Tibial artery (tissue), 4 donors: ENCODE measurements around the gene INTS7.
A peak's percentile ranks its signal among the peaks of the same experiment; 100 is the strongest.
"Not testable (repeated sequence)": the region's sequence is repeated elsewhere in the genome, so short reads cannot be mapped to it uniquely, and the experiment has no call there.

Experiments used
- DNase-seq, 2 donors: peaks; one replicate each; pipeline ENCODE4 v3.0.0-alpha.2; 2019
- H3K27ac ChIP-seq, 2 donors: fragments of 200-600 bp; sonication (generic) in 1 of 2; 1 replicate in 1 of 2; 2 replicates in 1 of 2; pipeline ENCODE4 v1.5.1; 2018 to 2019; ENCODE audit warnings: mild to moderate bottlenecking in 1 of 2
- H3K27me3 ChIP-seq, 2 donors: fragments of 200-600 bp; sonication (generic) in 1 of 2; one replicate each; pipeline versions ENCODE4 v1.5.1 to v1.6.0; 2016 to 2019
- H3K36me3 ChIP-seq, 3 donors: fragments of 200-600 bp; sonication (generic) in 2 of 3; one replicate each; pipeline ENCODE4 v1.5.1; 2016 to 2019; ENCODE audit warnings: mild to moderate bottlenecking in 2 of 3
- H3K4me1 ChIP-seq, 4 donors: fragments of 200-600 bp; sonication (generic) in 2 of 4; 1 replicate in 3 of 4; 2 replicates in 1 of 4; pipeline ENCODE4 v1.5.1; 2016 to 2019
- H3K4me3 ChIP-seq, 2 donors: fragments of 200-600 bp; sonication (generic) in 1 of 2; 1 replicate in 1 of 2; 2 replicates in 1 of 2; pipeline ENCODE4 v1.5.1; 2018 to 2019; ENCODE audit warnings: mild to moderate bottlenecking in 2 of 2
- H3K9me3 ChIP-seq, 3 donors: fragments of 200-600 bp; sonication (generic) in 1 of 3; one replicate each; pipeline ENCODE4 v1.5.1; 2016 to 2019
- CTCF ChIP-seq, 2 experiments: fragments of 200-600 bp in 1 of 2; fragments of 450-650 bp in 1 of 2; IDR thresholded peaks; one replicate each; pipeline ENCODE4 v1.5.1; 2017 to 2019; ENCODE audit warnings: antibody characterized with exemption in 2 of 2, mild to moderate bottlenecking in 1 of 2, moderate library complexity in 1 of 2
- intact Hi-C: fragments of 100-400 bp; cut with DNase I; formaldehyde crosslinking; loops from one replicate; pipeline ENCODE4 v1.15.0; 2023; ENCODE audit warnings: low total_unique reads

Gene INTS7

GRCh38 chr1:212024469-212025149 lies 10.7 kb downstream of the INTS7 start:
- intact Hi-C loops: no loop called here
- no peak for DNase-seq
- H3K27ac ChIP-seq: no peak overlapping the region
- no peaks in the 10 kb centered on the region for H3K27me3 ChIP-seq
- H3K36me3 ChIP-seq: no peaks in the 10 kb centered on the region
- H3K9me3 ChIP-seq: no peaks in the 10 kb centered on the region
- TF ChIP-seq CTCF (IDR thresholded peaks at IDR 0.05): no peak
- no peaks in the 10 kb centered on the region for H3K4me1 ChIP-seq
- H3K4me3 ChIP-seq: no peak overlapping the region

GRCh38 chr1:212022908-212023307 lies 12.4 kb downstream of the INTS7 start:
- H3K27ac ChIP-seq, H3K4me1 ChIP-seq, H3K4me3 ChIP-seq, H3K36me3 ChIP-seq, H3K27me3 ChIP-seq, intact Hi-C loops, DNase-seq, H3K9me3 ChIP-seq: not testable (repeated sequence)

GRCh38 chr1:212021563-212021962 lies 13.8 kb downstream of the INTS7 start:
- Histone ChIP-seq H3K27me3 (no peaks in the 10 kb centered on the region), H3K27ac (no peak overlapping the region), H3K36me3 (peaks cover 0 to 2% (median 0%) of the 10 kb centered on the region in 3 donors), H3K9me3 (no peaks in the 10 kb centered on the region), H3K4me3 (no peak overlapping the region), H3K4me1 (no peaks in the 10 kb centered on the region)
- intact Hi-C loops: no loop called here
- DNase-seq: no peak
- TF ChIP-seq CTCF (IDR thresholded peaks at IDR 0.05): no peak

GRCh38 chr1:212020975-212021374 lies 14.4 kb downstream of the INTS7 start:
- H3K4me3 ChIP-seq: no peak overlapping the region
- H3K4me1 ChIP-seq: no peaks in the 10 kb centered on the region
- intact Hi-C loops: no loop called here
- TF ChIP-seq CTCF (IDR thresholded peaks at IDR 0.05): no peak
- DNase-seq: no peak
- no peak overlapping the region for H3K27ac ChIP-seq
- H3K36me3 ChIP-seq: peaks cover 0 to 8% (median 0%) of the 10 kb centered on the region in 3 donors
- H3K9me3 ChIP-seq: no peaks in the 10 kb centered on the region
- no peaks in the 10 kb centered on the region for H3K27me3 ChIP-seq

- no peak for TF ChIP-seq CTCF (IDR thresholded peaks at IDR 0.05)
- no peak overlapping the region for H3K27ac ChIP-seq
- no peak for DNase-seq
- no peaks in the 10 kb centered on the region for H3K27me3 ChIP-seq
- H3K4me1 ChIP-seq: no peaks in the 10 kb centered on the region
- intact Hi-C loops: no loop called here
- H3K4me3 ChIP-seq: no peak overlapping the region
- peaks cover 0 to 17% (median 8%) of the 10 kb centered on the region in 3 donors for H3K36me3 ChIP-seq
- no peaks in the 10 kb centered on the region for H3K9me3 ChIP-seq
These were observed 21.7 kb downstream of the INTS7 start for GRCh38 chr1:212013672-212014071.

- peak; percentile 89 to 92 for TF ChIP-seq CTCF (IDR thresholded peaks at IDR 0.05)
- peaks cover 0 to 17% (median 8%) of the 10 kb centered on the region in 3 donors for H3K36me3 ChIP-seq
- intact Hi-C loops: no loop called here
These were observed 23.2 kb downstream of the INTS7 start for GRCh38 chr1:212012034-212012740.

More at GRCh38 chr1:212012034-212012740, 23.2 kb downstream of the INTS7 start:
- no peak overlapping the region for H3K4me3 ChIP-seq
- DNase-seq: peak; percentile 68 to 72
- H3K9me3 ChIP-seq: no peaks in the 10 kb centered on the region
- H3K27ac ChIP-seq: no peak overlapping the region
- H3K27me3 ChIP-seq: no peaks in the 10 kb centered on the region
- no peaks in the 10 kb centered on the region for H3K4me1 ChIP-seq
